B cell (primary cell): ENCODE measurements around the gene TENM4. TPM values are rescaled to one million over a fixed set of nuclear protein-coding genes. Genes with fewer than 3 reads are reported as not detected.

Experiments
- ATAC-seq: fragments of 200-7000 bp; cut with Tn5 transposase; one replicate; pipeline ENCODE4 v1.10.0; 2021; ENCODE audit warnings: low read depth, mild to moderate bottlenecking, moderate number of reproducible peaks, moderate library complexity
- CTCF ChIA-PET: fragments of 350-600 bp; sonication (Branson Sonifier 250); formaldehyde crosslinking; loops from one replicate; lab custom pipeline; 2021; ENCODE audit warnings: antibody characterized with exemption, inconsistent platforms; lab: Charles Lee
- POLR2A ChIA-PET: fragments of 350-600 bp; sonication (Branson Sonifier 250); formaldehyde crosslinking; loops from one replicate; lab custom pipeline; 2021; ENCODE audit warnings: antibody characterized with exemption; lab: Charles Lee
- DNase-seq: peaks from one replicate; pipeline ENCODE4 v3.0.0; 2013
- H2AFZ ChIP-seq: 2 replicates; pipeline ENCODE4 v1.6.1; 2012; ENCODE audit warnings: mild to moderate bottlenecking, low read depth, low read length; ENCODE audit not compliant: insufficient read depth, poor library complexity, severe bottlenecking
- H3K27ac ChIP-seq, 2 donors: 1 replicate in 1 of 2; 2 replicates in 1 of 2; pipeline ENCODE4 v1.5.1; 2012 to 2013; ENCODE audit warnings: low read length in 2 of 2, mild to moderate bottlenecking in 2 of 2, moderate library complexity in 1 of 2
- H3K27me3 ChIP-seq, 4 experiments: fragments of 200-600 bp in 1 of 4; sonication (generic) in 1 of 4; replicated peaks in 1 of 4; 1 replicate in 2 of 4; 2 replicates in 2 of 4; pipeline versions ENCODE4 v1.6.1 to v1.7.0; 2013 to 2016; ENCODE audit warnings: low read length in 3 of 4, mild to moderate bottlenecking in 2 of 4, mixed read lengths in 1 of 4, moderate library complexity in 1 of 4; ENCODE audit not compliant: insufficient read depth in 4 of 4, control insufficient read depth in 3 of 4; ENCODE audit errors: control extremely low read depth in 1 of 4
- H3K36me3 ChIP-seq, 2 experiments: replicated peaks in 1 of 2; 1 replicate in 1 of 2; 2 replicates in 1 of 2; pipeline versions ENCODE4 v1.6.1 to v1.7.1; 2013; ENCODE audit warnings: low read length in 1 of 2; ENCODE audit not compliant: insufficient read depth in 2 of 2, control insufficient read depth in 1 of 2; ENCODE audit errors: control extremely low read depth in 1 of 2, extremely low read depth in 1 of 2
- H3K4me1 ChIP-seq, 2 donors: fragments of 200-600 bp in 1 of 2; sonication (generic) in 1 of 2; 1 replicate in 1 of 2; 2 replicates in 1 of 2; pipeline versions ENCODE4 v1.5.1 to v1.6.1; 2013 to 2017; ENCODE audit warnings: low read length in 2 of 2; ENCODE audit not compliant: control insufficient read depth in 2 of 2, insufficient read depth in 2 of 2
- H3K4me2 ChIP-seq: replicated peaks from 2 replicates; pipeline ENCODE3; 2012; ENCODE audit warnings: mild to moderate bottlenecking, low read depth, low read length; ENCODE audit not compliant: poor library complexity, severe bottlenecking
- H3K4me3 ChIP-seq, 5 experiments: fragments of 200-600 bp in 1 of 5; sonication (generic) in 1 of 5; 1 replicate in 3 of 5; 2 replicates in 2 of 5; pipeline versions ENCODE4 v1.5.1 to v1.7.0; 2011 to 2016; ENCODE audit warnings: low read length in 4 of 5, mild to moderate bottlenecking in 4 of 5, low read depth in 2 of 5, control low read depth in 1 of 5, moderate library complexity in 1 of 5; ENCODE audit not compliant: insufficient read depth in 1 of 5; ENCODE audit errors: control extremely low read depth in 1 of 5, extremely low read depth in 1 of 5
- H3K79me2 ChIP-seq: fragments of 200-600 bp; sonication (generic); one replicate; pipeline ENCODE4 v1.6.0; 2016; ENCODE audit warnings: low read length; ENCODE audit not compliant: control insufficient read depth, insufficient read depth
- H3K9ac ChIP-seq: fragments of 200-600 bp; sonication (generic); 2 replicates; pipeline ENCODE4 v1.6.1; 2017; ENCODE audit warnings: mild to moderate bottlenecking, low read length, moderate library complexity
- H3K9me3 ChIP-seq, 3 donors: one replicate each; pipeline versions ENCODE4 v1.6.1 to v1.7.1; 2013; ENCODE audit warnings: low read length in 2 of 3; ENCODE audit not compliant: control insufficient read depth in 2 of 3, insufficient read depth in 1 of 3; ENCODE audit errors: control extremely low read depth in 1 of 3
- H4K20me1 ChIP-seq: 2 replicates; pipeline ENCODE4 v1.6.0; 2012; ENCODE audit warnings: mild to moderate bottlenecking, low read length; ENCODE audit not compliant: insufficient read depth, control insufficient read depth, poor library complexity, severe bottlenecking
- H3K27ac Mint-ChIP-seq: one replicate; pipeline ENCODE4 v1.8.0; 2021; ENCODE audit warnings: mixed read lengths
- H3K27me3 Mint-ChIP-seq: one replicate; pipeline ENCODE4 v1.8.0; 2021; ENCODE audit warnings: mixed read lengths
- H3K4me1 Mint-ChIP-seq: one replicate; pipeline ENCODE4 v1.8.0; 2021; ENCODE audit warnings: mixed read lengths
- H3K4me3 Mint-ChIP-seq: one replicate; pipeline ENCODE4 v1.8.0; 2021; ENCODE audit warnings: mixed read lengths
- H3K9me3 Mint-ChIP-seq: one replicate; pipeline ENCODE4 v1.8.0; 2022; ENCODE audit warnings: mixed read lengths; ENCODE audit not compliant: insufficient read depth
- CTCF ChIP-seq: fragments of 200-600 bp; IDR thresholded peaks from one replicate; pipeline ENCODE4 v1.8.0; 2022; ENCODE audit warnings: antibody characterized with exemption, mild to moderate bottlenecking
- EZH2 ChIP-seq: IDR thresholded peaks from 2 replicates; pipeline ENCODE4 v1.6.1; 2012; ENCODE audit warnings: borderline replicate concordance, low read depth, mild to moderate bottlenecking, moderate library complexity, low read length; ENCODE audit not compliant: insufficient read depth, poor library complexity, severe bottlenecking
- WGBS: methylation state at CpG from one replicate; pipeline ENCODE4 v1.1.5; 2013; ENCODE audit warnings: missing lambda C conversion rate; ENCODE audit not compliant: insufficient coverage; 5-methylcytosine and 5-hydroxymethylcytosine counted together
- intact Hi-C: fragments of 100-400 bp; cut with micrococcal nuclease; formaldehyde crosslinking; loops from one replicate; pipeline ENCODE4 v1.10.0; 2022
- polyA plus RNA-seq: library from polyadenylated mRNA; depleted of rRNA; stranded (reverse); fragments of >200 nt; gene quantifications from 2 replicates; pipeline ENCODE4 v1.2.3, GENCODE V29; 2012
- total RNA-seq, 2 donors: library from RNA; stranded (reverse); fragments of 120-200 nt in 1 of 2; gene quantifications; 1 replicate in 1 of 2; 2 replicates in 1 of 2; pipeline versions ENCODE4 v1.2.3 to v1.2.4, GENCODE V29; 2013 to 2022

The TENM4 gene
- total and polyA plus RNA-seq, 2 donors (not counting 1 experiment from before 2014, with no cell fraction given), result 0.09 to 5.7 TPM

- TF ChIP-seq EZH2, result no peak
- no peak for TF ChIP-seq CTCF
- Histone ChIP-seq H2AFZ (no peak overlapping the region), H3K4me3 (no peak overlapping the region), H3K36me3 (no peaks in the 10 kb centered on the region), H3K79me2 (no peaks in the 10 kb centered on the region), H3K4me2 (no peak overlapping the region), H3K27ac (no peak overlapping the region), H3K9me3 (no peaks in the 10 kb centered on the region), H3K9ac (no peak overlapping the region), H4K20me1 (no peaks in the 10 kb centered on the region), H3K27me3 (peaks cover 0 to 2% (median 0%) of the 10 kb centered on the region in 4 experiments), H3K4me1 (no peaks in the 10 kb centered on the region)
- H3K27me3 Mint-ChIP-seq, result peaks cover 7% of the 10 kb centered on the region
- no peaks in the 10 kb centered on the region for H3K9me3 Mint-ChIP-seq
- WGBS, result 86% methylated on average over 2 of the region's 2 CpGs
- no peaks in the 10 kb centered on the region for H3K4me1 Mint-ChIP-seq
- no peak overlapping the region for H3K27ac Mint-ChIP-seq
- CTCF ChIA-PET, result interaction anchor here (4.5 kb wide), 1 partner anchor 16 kb away, joined by 26 read pairs; no protein-coding TSS in a partner anchor
- intact Hi-C loops, result no loop called here
- H3K4me3 Mint-ChIP-seq, result no peak overlapping the region
- POLR2A ChIA-PET, result no interaction called here
- ATAC-seq (no peak), DNase-seq (no peak)
Observed at GRCh38 chr11:78662811-78663210, 778.0 kb downstream of the TENM4 start.

GRCh38 chr11:78660471-78660870, 780.4 kb downstream of the TENM4 start:
- H3K4me2 ChIP-seq, result no peak overlapping the region
- TF ChIP-seq CTCF (no peak), EZH2 (no peak)
- intact Hi-C loops, result no loop called here
- Mint-ChIP-seq H3K9me3 (no peaks in the 10 kb centered on the region), H3K4me1 (no peaks in the 10 kb centered on the region), H3K27me3 (peaks cover under 1% of the 10 kb centered on the region), H3K4me3 (no peak overlapping the region), H3K27ac (no peak overlapping the region)
- ChIA-PET CTCF (no interaction called here), POLR2A (no interaction called here)
- no peaks in the 10 kb centered on the region for H3K27me3 ChIP-seq
- H3K27ac ChIP-seq, result no peak overlapping the region
- ATAC-seq (no peak), DNase-seq (no peak)
- 100% methylated on average over 4 of the region's 4 CpGs for WGBS
- no peak overlapping the region for H3K4me3 ChIP-seq
- no peaks in the 10 kb centered on the region for H3K36me3 ChIP-seq
- no peaks in the 10 kb centered on the region for H3K79me2 ChIP-seq
- H3K4me1 ChIP-seq, result no peaks in the 10 kb centered on the region
- no peaks in the 10 kb centered on the region for H3K9me3 ChIP-seq
- H4K20me1 ChIP-seq, result no peaks in the 10 kb centered on the region
- no peak overlapping the region for H3K9ac ChIP-seq
- H2AFZ ChIP-seq, result no peak overlapping the region
